ENCODE data around the gene SNX27.
"Not testable (repeated sequence)": the region's sequence is repeated elsewhere in the genome, so short reads cannot be mapped to it uniquely, and the experiment has no call there.

Gene SNX27

GRCh38 chr1:151643085-151643484, 31.2 kb downstream of the SNX27 start:
- not testable (repeated sequence) for DNase-seq

- no peak for DNase-seq
Measured at GRCh38 chr1:151644001-151644400, 32.2 kb downstream of the SNX27 start.

GRCh38 chr1:151653397-151653796, 41.5 kb downstream of the SNX27 start:
- DNase-seq = no peak

- no peak for DNase-seq
Measured at GRCh38 chr1:151655371-151655770, 43.5 kb downstream of the SNX27 start.

- DNase-seq = no peak
Measured at GRCh38 chr1:151661751-151662150, 49.9 kb downstream of the SNX27 start.

- DNase-seq = no peak
Measured at GRCh38 chr1:151668090-151668489, 56.2 kb downstream of the SNX27 start.

GRCh38 chr1:151670036-151670675, 58.3 kb downstream of the SNX27 start:
- DNase-seq = not testable (repeated sequence)

- no peak for DNase-seq
Measured at GRCh38 chr1:151673407-151673806, 61.6 kb downstream of the SNX27 start.

- no peak for DNase-seq
Measured at GRCh38 chr1:151680391-151680790, 68.5 kb downstream of the SNX27 start.

- DNase-seq = no peak
Measured at GRCh38 chr1:151680826-151681225, 69.0 kb downstream of the SNX27 start.

- DNase-seq = no peak
Measured at GRCh38 chr1:151681923-151682322, 70.1 kb downstream of the SNX27 start.

- not testable (repeated sequence) for DNase-seq
Measured at GRCh38 chr1:151682901-151683300, 71.1 kb downstream of the SNX27 start.

- no peak for DNase-seq
Measured at GRCh38 chr1:151684128-151684527, 72.3 kb downstream of the SNX27 start.

- DNase-seq = no peak
Measured at GRCh38 chr1:151686561-151686960, 74.7 kb downstream of the SNX27 start.

- no peak for DNase-seq
Measured at GRCh38 chr1:151689494-151689893, 77.6 kb downstream of the SNX27 start.

- DNase-seq = no peak
Measured at GRCh38 chr1:151692226-151692625, 80.4 kb downstream of the SNX27 start.

GRCh38 chr1:151693057-151693651, 81.3 kb downstream of the SNX27 start:
- no peak for DNase-seq

- DNase-seq = no peak
Measured at GRCh38 chr1:151701515-151701914, 89.7 kb downstream of the SNX27 start.

- DNase-seq = no peak
Measured at GRCh38 chr1:151702936-151703335, 91.1 kb downstream of the SNX27 start.

- DNase-seq = no peak
Measured at GRCh38 chr1:151703813-151704212, 92.0 kb downstream of the SNX27 start.

- no peak for DNase-seq
Measured at GRCh38 chr1:151704246-151704645, 92.4 kb downstream of the SNX27 start.

GRCh38 chr1:151705146-151705545, 93.3 kb downstream of the SNX27 start:
- DNase-seq = no peak

- no peak for DNase-seq
Measured at GRCh38 chr1:151705753-151706463, 94.1 kb downstream of the SNX27 start.
